ENCODE data around the gene NETO2.

Gene NETO2

DNA sequence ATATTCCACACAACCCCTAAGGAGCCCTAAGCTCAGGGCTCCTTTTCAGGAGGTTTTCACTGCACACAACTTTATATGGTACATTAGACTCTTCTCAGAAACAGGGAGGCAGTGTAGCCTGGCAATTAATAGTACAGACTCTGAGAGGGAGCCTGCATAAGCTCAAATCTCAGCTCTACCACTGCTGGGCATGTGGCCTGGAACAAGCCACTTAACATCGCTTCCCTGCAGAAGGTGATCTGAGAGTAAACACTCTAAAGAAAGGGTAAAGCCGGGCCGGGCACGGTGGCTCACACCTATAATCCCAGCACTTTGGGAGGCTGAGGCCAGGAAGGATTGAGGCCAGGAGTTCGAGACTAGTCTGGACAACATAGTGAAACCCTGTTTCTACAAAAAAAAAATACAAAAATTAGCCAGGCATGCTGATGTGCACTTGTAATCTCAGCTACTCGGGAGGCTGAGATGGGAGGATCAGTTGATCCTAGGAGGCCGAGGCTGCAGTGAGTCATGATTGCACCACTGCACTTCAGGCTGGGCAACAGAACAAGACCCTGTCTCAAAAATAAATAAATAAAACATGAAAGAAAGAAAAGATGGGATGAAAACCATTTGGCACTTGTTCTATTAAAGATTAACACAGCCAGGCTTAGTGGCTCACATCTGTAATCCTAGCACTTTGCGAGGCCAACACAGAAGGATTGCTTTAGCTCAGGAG is 99.6 kb downstream of the NETO2 start:
- no peak for DNase-seq

DNA sequence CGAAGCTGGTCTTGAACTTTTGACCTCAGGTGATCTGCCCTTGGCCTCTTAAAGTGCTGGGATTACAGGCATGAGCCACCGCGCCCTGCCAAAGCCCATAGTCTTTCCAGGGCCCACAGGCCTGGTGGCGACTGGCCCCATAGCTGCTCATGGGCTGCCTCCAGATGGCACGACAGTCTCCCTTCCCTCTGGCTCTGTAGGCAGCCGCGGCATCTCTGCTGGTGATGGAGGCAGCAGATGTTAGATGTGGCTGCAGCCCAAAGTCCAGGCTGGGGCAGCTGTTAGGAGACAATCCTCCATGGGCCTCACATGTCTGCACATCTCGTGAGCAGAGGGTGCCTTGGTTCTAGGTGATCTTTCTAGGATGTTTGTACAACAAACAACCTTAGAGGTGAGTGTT is 100.5 kb downstream of the NETO2 start:
- no peak for DNase-seq

DNA sequence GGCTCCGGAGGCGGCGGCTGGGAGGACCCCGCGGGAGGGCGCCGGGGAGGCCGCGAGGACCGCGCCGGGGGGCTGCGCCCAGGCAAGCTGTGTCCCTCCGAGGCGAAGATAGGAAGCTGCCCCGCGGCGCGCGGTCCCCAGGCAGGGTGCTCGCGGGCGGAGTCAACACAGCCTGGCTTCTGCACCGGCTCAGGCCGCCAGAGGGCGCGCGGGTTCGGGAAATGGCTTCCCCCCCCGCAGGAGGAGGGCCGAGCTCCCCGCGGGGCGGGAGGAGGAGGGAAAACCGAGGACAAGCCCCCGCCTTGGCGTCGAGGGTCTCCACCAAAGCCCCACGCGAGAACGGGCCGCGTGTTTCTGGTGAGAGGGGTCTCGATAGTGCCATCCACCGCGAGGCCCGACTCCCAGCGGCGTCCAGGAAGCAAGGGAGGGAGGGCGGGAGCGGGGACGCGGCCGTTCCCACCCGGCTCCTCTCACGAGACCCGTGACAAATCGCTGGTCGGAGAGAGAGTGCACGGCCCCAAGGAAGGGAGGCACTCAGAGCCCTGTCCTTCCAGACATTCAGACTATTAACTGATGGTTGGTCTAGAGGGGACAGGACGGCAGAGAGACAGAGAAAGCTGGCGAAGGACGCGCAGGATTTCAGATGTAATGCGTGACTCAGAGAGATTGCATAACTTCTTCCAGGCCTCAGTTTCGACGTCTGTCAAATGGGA is 105.8 kb downstream of the NETO2 start:
- DNase-seq = peak; percentile 97 to 99

DNA sequence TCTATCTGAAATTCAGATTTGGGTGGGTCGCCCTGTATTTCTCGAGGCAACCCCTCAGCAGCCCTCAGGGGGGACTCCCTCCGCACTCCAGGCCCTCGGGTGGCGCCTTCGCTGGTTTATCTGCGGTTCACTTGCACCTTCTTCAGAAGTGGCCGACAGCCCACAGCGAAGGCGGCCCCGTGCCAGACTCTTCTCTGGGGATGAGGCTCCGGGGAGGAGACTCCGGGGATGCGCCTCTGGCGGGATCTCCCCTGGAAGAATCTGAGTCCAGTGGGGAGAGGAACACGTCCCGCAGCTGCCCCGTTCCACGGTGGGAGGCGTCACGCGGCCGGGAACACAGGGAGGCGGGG is 106.4 kb downstream of the NETO2 start:
- DNase-seq = peak; percentile 74 to 89

DNA sequence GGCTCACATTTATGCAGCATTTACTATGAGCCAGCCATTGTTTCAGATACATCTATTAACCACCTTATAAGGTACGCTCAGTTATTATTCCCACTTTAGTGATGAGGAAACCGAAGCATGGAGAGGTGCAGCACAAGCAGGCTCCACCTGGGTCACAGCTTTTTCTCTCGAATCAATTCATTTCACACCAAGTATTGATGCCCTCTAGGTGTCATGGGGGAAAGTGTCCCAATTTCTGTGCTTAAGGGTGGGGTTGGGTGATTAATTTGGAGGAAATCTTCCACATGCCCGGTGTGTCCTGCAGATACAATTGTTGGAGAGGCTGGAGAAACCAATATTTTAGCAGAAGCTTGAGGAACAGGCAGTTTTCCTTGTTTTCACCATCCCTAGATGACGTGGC is 107.5 kb downstream of the NETO2 start:
- DNase-seq = peak; percentile 28 to 44

DNA sequence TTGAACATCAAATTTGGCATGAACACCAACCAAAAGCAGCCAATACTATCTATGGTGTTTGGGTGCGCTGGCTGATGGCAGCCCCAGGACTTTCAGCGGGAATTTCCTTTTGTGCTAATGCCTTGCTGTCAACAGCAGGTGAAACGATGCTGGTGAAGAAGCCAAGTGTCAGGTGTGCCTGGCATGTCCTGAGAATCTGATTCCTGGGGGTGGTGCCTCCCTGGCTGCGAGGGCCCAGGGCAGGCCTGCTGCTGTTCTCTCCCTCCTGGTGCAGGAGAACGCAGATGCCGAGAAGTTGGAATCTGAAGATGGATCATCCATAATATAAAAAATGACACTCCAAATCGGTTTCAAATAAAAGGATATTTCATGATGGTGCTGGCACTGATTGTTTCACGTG is 108.3 kb downstream of the NETO2 start:
- no peak for DNase-seq

DNA sequence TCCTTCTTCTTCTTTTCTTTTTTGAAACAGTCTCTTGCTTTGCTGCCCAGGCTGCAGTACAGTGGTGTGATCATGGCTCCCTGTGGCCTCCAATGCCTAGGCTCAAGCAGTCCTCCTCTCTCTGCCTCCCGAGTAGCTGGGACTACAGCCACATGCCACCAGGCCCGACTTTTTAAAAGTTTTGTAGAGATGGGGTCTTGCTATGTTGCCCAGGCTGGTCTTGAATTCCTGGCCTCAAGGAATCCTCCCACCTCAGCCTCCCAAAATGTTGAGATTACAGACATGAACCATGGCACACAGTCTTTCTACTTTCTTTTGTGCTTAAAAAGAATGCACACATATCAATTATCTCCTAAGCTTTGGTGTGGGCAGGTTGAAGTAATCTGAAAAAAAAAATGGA is 109.3 kb downstream of the NETO2 start:
- no peak for DNase-seq

DNA sequence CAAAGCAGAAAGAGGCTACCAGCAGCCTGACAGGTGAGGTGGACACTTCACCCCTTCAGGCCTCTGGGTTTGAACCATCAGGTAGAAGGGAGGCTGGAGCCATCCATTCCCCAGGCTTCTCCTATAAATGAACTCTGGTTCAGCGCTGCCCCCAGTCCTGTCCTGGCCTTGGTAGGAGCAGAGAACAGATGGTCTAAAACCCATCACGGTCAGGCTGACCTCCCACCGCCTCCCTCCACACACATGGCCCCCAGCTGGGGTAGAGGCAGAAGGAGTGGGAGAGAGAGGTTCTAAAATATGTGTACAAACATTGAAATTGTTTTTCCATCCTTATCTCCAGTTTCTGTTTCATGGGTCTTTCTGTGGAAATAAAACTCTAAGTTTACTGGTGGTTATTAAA is 110.6 kb downstream of the NETO2 start:
- DNase-seq = no peak

DNA sequence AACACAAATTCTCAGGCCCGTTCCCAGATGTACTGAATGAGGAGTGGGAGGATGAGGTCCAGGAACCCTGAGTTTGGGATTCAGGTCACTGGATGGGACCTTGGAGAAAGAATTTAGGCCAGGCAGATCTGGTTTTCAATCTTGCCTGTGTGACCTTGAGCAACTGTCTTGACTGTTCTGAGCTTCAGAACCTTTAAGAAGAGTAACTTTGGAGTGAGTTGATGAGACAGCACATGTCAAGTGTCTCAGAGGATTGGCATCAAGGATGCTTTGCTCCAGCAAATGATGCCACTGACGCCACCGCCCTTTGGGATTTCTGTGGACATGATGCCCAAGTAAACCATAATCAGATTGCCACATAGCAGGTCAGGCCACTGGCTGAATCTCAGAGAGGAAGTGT is 114.0 kb downstream of the NETO2 start:
- no peak for DNase-seq

DNA sequence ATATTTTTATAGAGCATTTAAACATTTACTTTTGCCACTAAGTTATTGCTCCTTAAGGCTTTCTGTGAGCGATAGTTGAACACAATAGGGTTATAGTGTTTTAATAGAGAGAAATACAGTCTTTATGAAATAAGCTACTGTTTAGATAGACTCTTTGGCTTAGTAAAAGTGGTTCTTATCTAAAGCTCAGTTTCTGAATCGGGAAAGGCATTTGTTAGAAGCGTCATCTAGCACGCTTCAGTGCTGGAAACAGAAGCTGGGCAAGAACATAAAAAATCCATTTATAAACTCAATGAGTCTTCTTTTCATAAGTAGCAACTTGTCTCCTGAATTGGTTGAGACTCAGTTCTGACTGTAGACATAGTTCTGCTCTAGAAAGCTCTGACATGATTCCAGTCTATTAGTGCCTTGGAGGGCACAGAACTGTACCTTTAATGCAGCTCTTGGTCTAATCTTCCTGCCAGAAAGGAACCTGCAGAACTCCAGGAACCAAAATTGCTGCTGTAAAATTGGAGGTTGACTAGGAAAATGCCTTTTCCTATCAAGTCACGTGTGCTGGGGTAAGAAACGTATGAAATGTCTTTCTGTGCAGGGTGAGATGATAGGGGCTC is 114.9 kb downstream of the NETO2 start:
- DNase-seq = no peak

All from Kasumi-1 (cell line).